H1 (cell line): Measurements from ENCODE around the gene PES1. TPM values are rescaled to one million over a fixed set of nuclear protein-coding genes. Genes with fewer than 3 reads are reported as not detected.

Experiments
- CTCF ChIA-PET: fragments of 300-600 bp; sonication (Branson Sonifier 250); formaldehyde crosslinking; loops from one replicate; lab custom pipeline; 2021; ENCODE audit not compliant: partially characterized antibody; lab: Charles Lee
- POLR2A ChIA-PET: fragments of 300-600 bp; sonication (Branson Sonifier 250); formaldehyde crosslinking; loops from one replicate; lab custom pipeline; 2021; ENCODE audit warnings: inconsistent platforms; ENCODE audit not compliant: partially characterized antibody; lab: Charles Lee
- DNase-seq, 2 experiments: peaks; one replicate each; pipeline versions ENCODE4 v3.0.0 to v3.0.0-alpha.2; 2010 to 2022; ENCODE audit warnings: low spot score in 2 of 2, low read depth in 1 of 2, mixed read lengths in 1 of 2
- FAIRE-seq: peaks from 2 replicates; lab custom pipeline; 2011; peaks lifted over from hg19 to GRCh38; lab: Jason Lieb, UNC
- H2AFZ ChIP-seq: 2 replicates; pipeline ENCODE4 v1.8.1; 2012; ENCODE audit warnings: low read length, inconsistent platforms
- H2AK5ac ChIP-seq: 2 replicates; pipeline ENCODE4 v1.6.1; 2013; ENCODE audit warnings: low read depth, low read length
- H2BK120ac ChIP-seq: replicated peaks from 2 replicates; pipeline ENCODE3; 2013; ENCODE audit warnings: low read depth, low read length, inconsistent platforms
- H2BK12ac ChIP-seq: 2 replicates; pipeline ENCODE4 v1.6.1; 2013; ENCODE audit warnings: low read depth, low read length
- H2BK15ac ChIP-seq: 2 replicates; pipeline ENCODE4 v1.6.1; 2013; ENCODE audit warnings: low read length
- H2BK20ac ChIP-seq: 2 replicates; pipeline ENCODE4 v1.6.1; 2013; ENCODE audit warnings: low read length
- H2BK5ac ChIP-seq: 2 replicates; pipeline ENCODE4 v1.6.1; 2013; ENCODE audit warnings: low read depth, low read length
- H3K14ac ChIP-seq: 2 replicates; pipeline ENCODE4 v1.6.1; 2013; ENCODE audit warnings: inconsistent platforms; ENCODE audit not compliant: insufficient read length
- H3K18ac ChIP-seq: 2 replicates; pipeline ENCODE4 v1.6.1; 2013; ENCODE audit warnings: low read length; ENCODE audit errors: extremely low read depth
- H3K23ac ChIP-seq: 2 replicates; pipeline ENCODE4 v1.6.1; 2013; ENCODE audit warnings: inconsistent platforms; ENCODE audit not compliant: insufficient read length
- H3K23me2 ChIP-seq: 2 replicates; pipeline ENCODE4 v1.6.1; 2013; ENCODE audit warnings: low read depth, low read length
- H3K27ac ChIP-seq: 2 replicates; pipeline ENCODE4 v1.6.1; 2011; ENCODE audit warnings: low read depth, low read length, inconsistent platforms
- H3K27me3 ChIP-seq, 4 experiments: replicated peaks in 1 of 4; 1 replicate in 1 of 4; 2 replicates in 3 of 4; pipeline versions ENCODE4 v1.6.1 to v1.8.1; 2011 to 2013; ENCODE audit warnings: low read length in 3 of 4, mild to moderate bottlenecking in 3 of 4, inconsistent platforms in 2 of 4, mixed read lengths in 2 of 4, moderate library complexity in 1 of 4; ENCODE audit not compliant: control insufficient read depth in 3 of 4, insufficient read depth in 3 of 4; ENCODE audit errors: extremely low read depth in 1 of 4
- H3K36me3 ChIP-seq, 4 experiments: 2 replicates each; pipeline versions ENCODE4 v1.6.1 to v1.8.1; 2011 to 2013; ENCODE audit warnings: mild to moderate bottlenecking in 4 of 4, low read length in 3 of 4, moderate library complexity in 2 of 4, control low read depth in 1 of 4, inconsistent platforms in 1 of 4; ENCODE audit not compliant: insufficient read depth in 4 of 4, control insufficient read depth in 2 of 4
- H3K4ac ChIP-seq: replicated peaks from 2 replicates; pipeline ENCODE3; 2013; ENCODE audit warnings: low read length, low read depth, mixed read lengths, inconsistent platforms; ENCODE audit not compliant: insufficient read length
- H3K4me1 ChIP-seq, 4 experiments: replicated peaks in 1 of 4; 1 replicate in 1 of 4; 2 replicates in 3 of 4; pipeline versions ENCODE4 v1.6.1 to v1.8.1; 2011 to 2013; ENCODE audit warnings: low read length in 3 of 4, inconsistent platforms in 2 of 4, mixed read lengths in 1 of 4; ENCODE audit not compliant: insufficient read depth in 4 of 4, control insufficient read depth in 3 of 4
- H3K4me2 ChIP-seq, 2 experiments: 2 replicates each; pipeline versions ENCODE4 v1.6.1 to v1.8.1; 2011 to 2013; ENCODE audit warnings: low read depth in 2 of 2, low read length in 2 of 2, control low read depth in 1 of 2, inconsistent platforms in 1 of 2, mild to moderate bottlenecking in 1 of 2; ENCODE audit not compliant: insufficient read depth in 1 of 2
- H3K4me3 ChIP-seq, 4 experiments: fragments of 200-600, 300-600 bp in 1 of 4; sonication (generic), shearing (Covaris generic), sonication (Bioruptor Twin) in 1 of 4; 2 replicates each; pipeline versions ENCODE4 v1.5.1 to v1.8.1; 2011 to 2016; ENCODE audit warnings: low read length in 4 of 4, low read depth in 3 of 4, control low read depth in 2 of 4, inconsistent platforms in 2 of 4, mild to moderate bottlenecking in 2 of 4, mixed read lengths in 1 of 4, moderate library complexity in 1 of 4; ENCODE audit not compliant: insufficient read depth in 2 of 4; ENCODE audit errors: extremely low read depth in 1 of 4
- H3K56ac ChIP-seq: replicated peaks from 2 replicates; pipeline ENCODE3; 2013; ENCODE audit warnings: low read depth, mild to moderate bottlenecking, mixed read lengths, low read length, inconsistent platforms; ENCODE audit not compliant: insufficient read length
- H3K79me1 ChIP-seq: 2 replicates; pipeline ENCODE4 v1.6.1; 2013; ENCODE audit warnings: low read depth, low read length, control low read depth
- H3K79me2 ChIP-seq, 2 experiments: 2 replicates each; pipeline versions ENCODE4 v1.6.1 to v1.8.1; 2012 to 2013; ENCODE audit warnings: low read length in 2 of 2, mild to moderate bottlenecking in 2 of 2, inconsistent platforms in 1 of 2; ENCODE audit not compliant: insufficient read depth in 2 of 2, control insufficient read depth in 1 of 2
- H3K9ac ChIP-seq, 4 experiments: replicated peaks in 1 of 4; 1 replicate in 1 of 4; 2 replicates in 3 of 4; pipeline versions ENCODE4 v1.6.1 to v1.8.1; 2011 to 2013; ENCODE audit warnings: low read depth in 3 of 4, low read length in 3 of 4, control low read depth in 2 of 4, mild to moderate bottlenecking in 2 of 4, moderate library complexity in 2 of 4, inconsistent platforms in 1 of 4; ENCODE audit errors: extremely low read depth in 1 of 4
- H3K9me3 ChIP-seq, 2 experiments: 2 replicates each; pipeline versions ENCODE4 v1.6.1 to v1.8.1; 2012 to 2013; ENCODE audit warnings: mild to moderate bottlenecking in 2 of 2, moderate library complexity in 2 of 2, control low read depth in 1 of 2, inconsistent platforms in 1 of 2, low read depth in 1 of 2, low read length in 1 of 2, mixed read lengths in 1 of 2; ENCODE audit not compliant: insufficient read depth in 2 of 2
- H4K20me1 ChIP-seq, 2 experiments: replicated peaks in 1 of 2; 2 replicates each; pipeline versions ENCODE3 to v1.8.1; 2011 to 2013; ENCODE audit warnings: inconsistent platforms in 2 of 2, low read length in 2 of 2, mild to moderate bottlenecking in 1 of 2; ENCODE audit not compliant: insufficient read depth in 2 of 2, control insufficient read depth in 1 of 2
- H4K5ac ChIP-seq: 2 replicates; pipeline ENCODE4 v1.6.1; 2013; ENCODE audit warnings: low read length, low read depth, mixed read lengths, inconsistent platforms; ENCODE audit not compliant: insufficient read length
- H4K8ac ChIP-seq: 2 replicates; pipeline ENCODE4 v1.8.0; 2013; ENCODE audit warnings: mild to moderate bottlenecking, moderate library complexity, low read length, inconsistent platforms; ENCODE audit not compliant: insufficient read depth; ENCODE audit errors: extremely low read depth
- H4K91ac ChIP-seq: replicated peaks from 2 replicates; pipeline ENCODE3; 2013; ENCODE audit warnings: low read length, mixed read lengths, inconsistent platforms; ENCODE audit not compliant: insufficient read length
- FOSL1 ChIP-seq: IDR thresholded peaks from 2 replicates; pipeline ENCODE4 v1.6.1; 2011; ENCODE audit warnings: mild to moderate bottlenecking, low read depth, low read length, moderate library complexity; ENCODE audit not compliant: insufficient read depth
- NRF1 ChIP-seq: IDR thresholded peaks from 2 replicates; pipeline ENCODE4 v1.6.1; 2011; ENCODE audit warnings: mild to moderate bottlenecking, low read depth, low read length, improper control_type of control experiment
- RAD21 ChIP-seq, 2 experiments: IDR thresholded peaks in 1 of 2; conservative IDR thresholded peaks in 1 of 2; 2 replicates each; pipeline ENCODE4 v1.6.1; 2011; ENCODE audit warnings: low read depth in 2 of 2, low read length in 2 of 2, improper control_type of control experiment in 1 of 2, inconsistent platforms in 1 of 2, mild to moderate bottlenecking in 1 of 2, moderate library complexity in 1 of 2
- SIN3A ChIP-seq, 2 experiments: IDR thresholded peaks in 1 of 2; conservative IDR thresholded peaks in 1 of 2; 2 replicates each; pipeline ENCODE4 v1.6.1; 2011 to 2012; ENCODE audit warnings: low read length in 2 of 2, improper control_type of control experiment in 1 of 2, low read depth in 1 of 2, mild to moderate bottlenecking in 1 of 2
- WGBS, 2 experiments: shearing (Covaris generic) in 1 of 2; methylation state at CpG; one replicate each; pipeline versions ENCODE4 v1.1.6 to v1.1.7; 2013 to 2015; ENCODE audit warnings: low lambda C conversion rate in 2 of 2, mixed read lengths in 2 of 2, inconsistent platforms in 1 of 2, low coverage in 1 of 2, missing lambda C conversion rate in 1 of 2; ENCODE audit not compliant: insufficient replicate concordance in 2 of 2, insufficient coverage in 1 of 2, insufficient read length in 1 of 2; ENCODE audit errors: extremely low coverage in 1 of 2, missing lambda C conversion rate in 1 of 2; 5-methylcytosine and 5-hydroxymethylcytosine counted together
- polyA plus RNA-seq, 7 experiments: library from polyadenylated mRNA; depleted of rRNA in 3 of 7; stranded (reverse) in 5 of 7; unstranded in 2 of 7; fragments of >200 nt in 5 of 7; fragments of 200-250 nt in 2 of 7; gene quantifications; 1 replicate in 5 of 7; 2 replicates in 1 of 7; 4 replicates in 1 of 7; pipeline versions ENCODE4 v1.2.1 to v1.2.3, GENCODE V29; 2011 to 2013; ENCODE audit warnings: missing spikeins in 2 of 7, mixed read lengths in 2 of 7
- total RNA-seq: library from RNA; stranded (reverse); fragmentation: NEBNext Ultra II Directional; extraction: Animal tissue kit (Norgen Biotek cat#: 25700); gene quantifications from 2 replicates; pipeline ENCODE4 v1.2.1, GENCODE V29; 2021

PES1 gene
- total and polyA plus RNA-seq, 2 of the 8 experiments (the other 6 are each of a cell fraction or from before 2014, with no cell fraction given): 121 to 191 TPM

- ChIA-PET POLR2A (interaction anchor here (1.9 to 6.7 kb wide), 3 partner anchors 11 to 14 kb away, joined by 10 to 64 read pairs (median 11); partner anchors contain the start of gene PES1), CTCF (interaction anchor here (1.0 to 2.4 kb wide), 4 partner anchors 9 to 21 kb away, joined by 3 to 7 read pairs (median 3); no protein-coding TSS in a partner anchor)
- Histone ChIP-seq H3K79me1 (peaks cover 3% of the 10 kb centered on the region; the same call in 1 of the 2 replicates), H2AK5ac (no peak overlapping the region), H3K79me2 (no peaks in the 10 kb centered on the region; a peak in 1 of 4 replicates), H3K14ac (no peak overlapping the region), H3K23ac (no peak overlapping the region), H3K4me3 (no peak overlapping the region), H3K27me3 (no peaks in the 10 kb centered on the region), H3K4ac (no peak overlapping the region), H4K5ac (no peak overlapping the region), H2BK15ac (no peak overlapping the region), H3K23me2 (peaks cover 10% of the 10 kb centered on the region; the same call in 1 of the 2 replicates), H2BK20ac (no peak overlapping the region), H4K20me1 (peaks cover 0 to 11% of the 10 kb centered on the region in 2 experiments), H3K27ac (no peak overlapping the region), H3K4me2 (no peak overlapping the region), H3K36me3 (peaks cover 19 to 43% (median 40%) of the 10 kb centered on the region in 4 experiments; a peak in 7 of 8 replicates), H3K4me1 (peaks cover 0 to 15% (median 5%) of the 10 kb centered on the region in 4 experiments; a peak in 5 of 7 replicates), H2BK5ac (no peak overlapping the region), H4K91ac (no peak overlapping the region), H3K56ac (no peak overlapping the region), H2AFZ (no peak overlapping the region), H4K8ac (no peak overlapping the region), H3K9me3 (no peaks in the 10 kb centered on the region), H2BK12ac (no peak overlapping the region), H2BK120ac (no peak overlapping the region), H3K9ac (no peak overlapping the region), H3K18ac (no peak overlapping the region)
- TF ChIP-seq FOSL1 (no peak), SIN3A (conservative IDR thresholded peaks at IDR 0.05 in 1 of 2, IDR thresholded peaks at IDR 0.05 in 1 of 2; ENCODE audit: low read depth in 1 of 2, low read length in 2 of 2) (no peak), NRF1 (no peak), RAD21 (IDR thresholded peaks at IDR 0.05 in 1 of 2, conservative IDR thresholded peaks at IDR 0.05 in 1 of 2; ENCODE audit: low read depth in 2 of 2, low read length in 2 of 2) (no peak)
- no peak for DNase-seq
- no peak for FAIRE-seq
- 86% methylated on average over 15 of the region's 15 CpGs; no CpG with 5 or more reads in 1 of the 2 experiments for WGBS, 2 experiments
Measured at GRCh38 chr22:30575859-30576258, 15.9 kb downstream of the PES1 start.
